HG03025 (cell line): ENCODE data around the gene MATN3.

Experiments
- ATAC-seq: cut with Tn5 transposase; IDR thresholded peaks from one replicate; pipeline ENCODE4 v1.9.1; 2021; ENCODE audit warnings: mild to moderate bottlenecking, moderate library complexity; ENCODE audit not compliant: unreplicated experiment, low FRiP score

The MATN3 gene

DNA sequence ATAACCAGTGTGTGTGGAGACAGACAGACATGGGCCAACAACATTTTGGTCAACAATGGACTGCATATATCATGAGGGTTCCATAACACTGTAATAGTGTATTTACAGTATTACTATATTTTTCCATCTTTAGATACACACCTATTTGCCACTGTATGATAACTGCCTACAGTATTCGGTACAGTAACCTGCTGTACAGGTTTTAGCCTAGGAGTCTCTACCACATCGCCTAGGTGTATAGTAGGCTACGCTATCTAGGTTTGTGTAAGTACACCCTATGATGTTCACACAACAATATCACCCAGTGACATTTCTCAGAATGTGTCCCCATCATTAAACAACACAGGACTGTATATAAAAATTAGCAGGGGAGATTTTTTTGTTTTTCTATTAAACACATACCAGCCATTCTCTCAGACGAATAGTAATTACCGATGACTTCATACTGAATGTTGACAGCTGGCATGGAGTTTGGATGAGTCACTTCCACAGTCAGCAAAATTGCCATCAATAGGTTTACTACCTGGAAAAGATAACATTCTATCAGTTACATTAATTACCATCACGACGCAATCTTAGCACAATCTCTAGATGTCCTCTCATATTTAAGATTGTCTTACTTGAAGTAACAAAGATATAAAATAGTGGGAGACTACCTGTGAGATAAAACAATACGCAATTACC is 28.2 kb upstream of the MATN3 start:
- no peak for ATAC-seq

DNA sequence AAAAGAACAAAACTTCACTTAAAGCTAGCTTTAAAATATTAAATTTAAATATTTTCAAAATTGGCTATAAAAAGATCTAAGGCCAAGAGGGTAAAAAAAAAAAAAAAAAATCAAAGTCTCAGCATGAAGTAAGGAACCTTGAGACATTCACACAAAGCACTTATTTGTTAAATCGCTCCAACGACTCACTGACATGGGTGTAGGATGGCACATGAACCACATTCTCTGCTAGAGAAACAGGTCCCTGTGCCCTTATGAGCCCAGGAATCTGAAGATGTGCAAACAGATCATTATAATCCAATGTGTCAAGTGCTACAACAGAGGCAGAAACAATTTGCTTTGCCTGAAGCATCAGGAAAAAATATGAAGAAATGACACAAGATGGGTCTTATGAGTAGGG is 25.2 kb upstream of the MATN3 start:
- ATAC-seq = no peak

DNA sequence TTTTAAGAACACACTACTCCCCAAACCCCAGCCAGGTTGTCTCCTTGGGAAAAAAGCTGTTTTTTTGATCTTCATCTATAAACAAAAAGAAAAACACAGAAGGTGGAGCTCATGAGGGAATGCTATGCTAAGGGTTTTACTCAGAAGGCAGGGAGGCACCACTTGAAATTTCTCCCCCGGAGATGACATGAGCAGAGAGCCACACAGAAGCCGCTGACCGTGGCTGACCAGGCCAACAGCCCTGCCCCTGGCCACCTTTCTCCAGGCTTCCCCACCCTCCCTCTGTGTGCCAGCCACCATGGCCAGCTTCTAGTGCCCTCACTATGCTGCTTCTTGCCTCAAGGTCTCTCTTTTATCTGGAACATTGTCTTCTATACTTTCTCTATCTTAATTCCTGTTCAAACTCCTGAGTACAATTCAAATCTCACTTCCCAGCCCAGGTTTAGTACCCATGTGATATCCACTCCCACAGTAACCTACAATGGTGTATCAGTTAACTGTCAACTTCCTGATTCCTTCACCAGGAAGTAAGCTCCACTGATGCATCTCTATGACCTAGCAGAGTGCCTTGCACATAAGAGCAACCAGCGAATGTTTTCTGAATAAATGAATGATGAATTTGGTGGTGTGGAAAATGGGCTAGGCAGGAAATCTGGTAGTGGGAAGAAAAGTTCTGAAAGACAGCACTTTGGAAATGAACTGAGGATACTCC is 23.6 kb upstream of the MATN3 start:
- no peak for ATAC-seq

DNA sequence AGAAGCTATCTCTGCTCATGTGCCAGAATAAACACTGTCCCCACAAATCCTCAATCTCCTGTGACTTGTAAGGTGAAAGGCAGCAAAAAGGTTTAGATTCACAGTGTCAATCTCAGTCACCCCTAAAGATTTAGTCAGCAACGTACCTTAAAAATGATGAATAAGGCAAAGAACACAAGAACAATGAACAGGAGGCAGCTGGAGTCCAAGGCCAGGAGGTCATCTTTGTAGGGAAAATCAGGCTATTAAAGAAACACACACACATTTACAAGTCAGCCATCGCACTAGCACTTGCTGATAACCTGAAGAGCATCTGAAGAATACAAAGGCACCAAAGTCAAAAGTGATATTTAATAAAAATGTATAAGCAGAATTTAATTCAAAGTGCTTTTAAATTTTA is 22.4 kb upstream of the MATN3 start:
- ATAC-seq = no peak

DNA sequence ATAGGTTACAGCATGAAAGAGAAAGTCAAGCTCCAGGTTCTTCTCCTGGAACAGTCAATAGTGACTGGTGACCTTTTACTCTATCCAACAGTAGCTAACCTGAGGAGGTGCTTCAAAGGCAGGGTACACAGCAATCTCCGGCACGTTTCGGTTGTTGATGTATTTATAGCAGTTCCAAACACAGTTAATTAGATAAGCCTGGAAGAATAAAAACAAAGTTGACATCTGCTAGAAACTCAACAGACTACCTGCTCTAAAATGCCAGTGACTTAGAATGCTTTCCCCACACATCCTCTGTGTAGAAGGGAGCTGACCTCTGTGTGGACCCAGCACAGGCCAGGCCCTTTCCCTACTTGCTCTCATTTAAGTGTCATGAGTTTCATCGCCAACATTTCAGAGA is 21.8 kb upstream of the MATN3 start:
- ATAC-seq = no peak

DNA sequence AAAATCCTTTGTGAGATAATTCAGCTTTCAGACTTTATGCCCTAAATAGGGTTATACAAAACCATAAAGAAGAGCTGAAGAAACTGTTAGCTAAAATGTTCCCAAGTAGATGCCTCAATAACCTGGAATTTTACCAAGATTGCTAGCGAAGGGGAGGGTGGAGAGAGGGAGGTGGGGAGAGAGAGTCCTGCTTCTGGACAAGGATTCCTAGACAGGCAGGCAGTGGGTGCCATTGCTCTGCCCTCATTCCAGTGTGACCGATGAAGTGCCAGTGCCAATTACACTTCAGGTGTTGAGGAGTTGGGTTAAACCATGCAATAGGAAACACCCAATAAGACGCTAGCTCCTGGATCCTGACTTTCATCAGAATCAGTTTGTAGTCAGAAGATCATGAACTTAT is 20.9 kb upstream of the MATN3 start:
- no peak for ATAC-seq

DNA sequence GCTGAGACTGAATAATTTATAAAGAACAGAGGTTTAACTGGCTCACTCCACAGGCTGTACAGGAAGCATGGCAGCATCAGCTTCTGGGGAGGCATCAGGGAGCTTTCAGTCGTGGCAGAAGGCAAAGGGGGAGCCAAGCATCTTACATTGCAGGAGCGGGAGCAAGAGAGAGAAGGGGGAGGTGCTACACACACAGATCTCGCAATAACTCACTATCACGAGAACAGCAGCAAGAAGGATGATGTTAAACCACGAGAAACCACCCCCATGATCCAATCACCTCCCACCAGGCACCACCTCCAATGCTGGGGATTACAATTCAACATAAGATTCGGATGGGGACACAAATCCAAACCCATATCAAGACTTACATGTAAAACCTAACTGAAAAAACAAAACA is 17.8 kb upstream of the MATN3 start:
- no peak for ATAC-seq

DNA sequence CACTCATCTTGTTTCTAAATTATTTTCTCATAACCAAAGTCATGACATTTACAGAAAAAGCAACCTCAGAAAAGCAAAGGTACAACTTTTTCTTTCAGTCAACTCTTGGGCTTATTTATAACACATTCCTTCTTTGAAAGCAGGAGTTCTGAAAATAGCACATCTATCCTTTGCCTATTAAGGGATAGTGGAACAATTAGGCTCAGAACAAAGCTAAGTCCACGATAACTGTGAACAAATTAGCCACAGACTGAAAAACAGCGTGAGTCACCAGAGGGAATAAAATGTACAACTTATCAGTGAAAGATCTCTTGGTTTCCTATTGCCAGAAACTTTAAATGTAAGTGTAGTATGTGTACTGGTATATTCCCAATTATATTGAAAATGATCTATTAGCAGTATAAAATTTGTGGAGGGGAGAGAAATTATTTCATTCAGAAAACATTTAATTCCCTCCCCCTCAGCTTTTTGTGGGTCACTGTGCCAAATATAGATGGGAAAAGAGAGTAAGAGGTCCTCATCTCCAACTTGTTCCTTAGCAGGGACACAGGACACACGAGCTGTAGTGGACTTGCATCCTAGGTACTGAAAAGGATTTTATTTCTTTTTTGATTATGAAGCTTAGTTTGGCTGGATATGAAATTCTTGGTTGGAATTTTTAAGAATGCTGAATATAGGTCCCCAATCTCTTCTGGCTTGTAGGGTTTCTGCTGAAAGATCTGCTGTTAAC is 15.4 kb upstream of the MATN3 start:
- no peak for ATAC-seq

DNA sequence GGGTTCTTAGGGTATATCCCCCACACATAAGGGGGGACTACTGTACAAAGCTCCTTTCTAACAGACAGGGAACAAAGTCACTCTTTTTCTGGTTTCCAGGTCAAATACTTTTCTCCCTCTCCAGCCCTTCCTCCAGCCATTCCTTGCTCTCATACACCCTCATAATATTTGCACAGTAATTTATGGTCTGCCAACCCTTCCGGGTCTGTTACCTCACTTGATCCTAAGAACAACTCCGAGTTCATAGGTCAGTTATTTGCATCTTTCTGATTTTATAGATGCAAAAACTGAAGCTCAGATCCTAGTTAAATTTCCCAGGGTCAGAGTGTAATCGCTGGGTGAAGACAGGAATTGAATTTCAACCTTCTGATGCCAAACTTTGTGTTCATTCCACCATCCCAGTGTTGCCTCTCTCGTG is 14.8 kb upstream of the MATN3 start:
- ATAC-seq = no peak

DNA sequence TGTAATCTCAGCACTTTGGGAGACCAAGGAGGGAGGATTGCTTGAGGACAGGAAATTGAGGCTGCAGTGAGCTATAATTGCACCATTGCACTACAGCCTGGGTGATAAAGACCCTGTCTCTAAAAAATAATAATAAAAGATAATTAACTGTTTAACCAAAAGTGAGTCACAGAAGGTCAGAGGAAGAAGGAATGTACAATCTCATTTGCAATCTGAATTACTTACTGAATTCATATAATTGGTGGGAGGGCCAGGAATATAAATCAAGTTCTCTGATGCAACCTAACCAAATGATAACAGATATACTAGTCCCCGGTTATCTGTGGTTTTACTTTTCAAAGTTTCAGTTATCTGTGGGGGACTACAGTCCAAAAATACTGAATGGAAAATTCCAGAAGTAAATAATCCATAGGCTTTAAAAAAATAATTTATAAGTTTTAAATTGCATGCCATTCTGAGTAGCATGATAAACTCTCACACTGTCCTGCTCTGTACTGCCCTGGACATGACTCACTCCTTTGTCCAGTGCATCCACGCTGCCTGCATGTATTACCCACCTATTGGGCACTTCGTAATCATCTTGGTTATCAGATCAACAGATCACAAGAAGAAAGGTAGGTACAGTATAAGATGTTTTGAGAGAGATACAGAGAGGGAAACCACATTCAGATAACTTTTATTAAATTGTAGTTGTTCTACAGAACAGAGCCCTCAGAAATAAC is 12.8 kb upstream of the MATN3 start:
- ATAC-seq = no peak

DNA sequence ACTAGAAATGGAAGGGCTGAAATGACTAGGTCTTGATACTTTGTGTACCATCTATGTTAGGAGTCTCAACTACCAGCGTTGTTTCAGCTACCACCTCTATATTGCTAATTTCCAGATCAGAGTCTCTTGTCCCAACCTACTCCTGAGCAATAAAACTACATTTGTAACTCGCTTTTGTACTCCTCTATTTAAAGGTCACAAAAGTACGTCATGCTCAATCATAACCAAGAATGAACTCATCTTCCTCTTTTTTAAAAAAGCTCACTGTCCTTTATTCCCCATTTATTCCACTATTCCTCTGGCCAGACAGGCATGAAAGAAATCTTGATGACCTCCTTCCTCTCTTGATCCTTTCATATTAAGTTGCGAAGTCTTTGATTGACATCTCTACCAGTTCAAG is 11.2 kb upstream of the MATN3 start:
- ATAC-seq = no peak

DNA sequence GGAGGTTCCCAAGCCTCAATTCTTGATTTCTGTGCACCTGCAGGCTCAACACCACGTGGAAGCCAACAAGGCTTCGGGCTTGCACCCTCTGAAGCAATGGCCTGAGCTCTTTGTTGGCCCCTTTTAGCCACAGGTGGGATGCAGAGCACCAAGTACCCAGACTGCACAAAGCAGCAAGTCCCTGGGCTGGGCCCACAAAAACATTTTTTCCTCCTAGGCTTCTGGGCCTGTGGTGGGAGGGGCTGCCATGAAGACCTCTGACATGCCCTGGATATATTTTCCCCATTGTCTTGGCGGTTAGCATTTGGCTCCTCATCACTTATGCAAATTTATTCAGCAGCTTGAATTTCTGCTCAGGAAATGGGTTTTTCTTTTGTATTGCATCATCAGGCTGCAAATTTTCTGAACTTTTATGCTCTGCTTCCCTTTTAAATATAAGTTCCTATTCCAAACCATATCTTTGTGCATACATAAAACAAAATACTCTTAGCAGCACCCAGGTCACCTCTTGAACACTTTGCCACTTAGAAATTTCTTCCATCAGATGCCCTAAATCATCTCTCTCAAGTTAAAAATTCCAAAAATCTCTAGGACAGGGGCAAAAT is 9.0 kb upstream of the MATN3 start:
- ATAC-seq = no peak

DNA sequence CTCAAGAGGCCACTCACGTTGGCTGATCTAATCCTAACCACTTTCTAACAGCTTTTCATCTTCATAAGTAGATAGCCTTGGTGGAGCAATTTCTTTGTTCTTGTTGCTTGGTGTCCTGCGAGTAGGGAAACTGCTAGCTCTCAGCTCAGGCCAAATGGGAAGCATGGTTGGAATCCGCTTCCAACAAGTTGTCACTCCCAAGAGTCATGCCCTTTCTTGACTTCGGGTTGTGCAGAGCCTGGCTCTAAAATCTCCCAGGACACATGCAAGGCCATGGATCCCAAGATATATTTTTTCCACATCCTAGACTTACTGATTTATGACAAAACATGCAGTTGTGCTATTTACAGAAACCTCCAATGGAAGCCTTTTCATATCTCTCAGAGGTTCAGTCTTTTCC is 7.3 kb upstream of the MATN3 start:
- ATAC-seq = no peak

DNA sequence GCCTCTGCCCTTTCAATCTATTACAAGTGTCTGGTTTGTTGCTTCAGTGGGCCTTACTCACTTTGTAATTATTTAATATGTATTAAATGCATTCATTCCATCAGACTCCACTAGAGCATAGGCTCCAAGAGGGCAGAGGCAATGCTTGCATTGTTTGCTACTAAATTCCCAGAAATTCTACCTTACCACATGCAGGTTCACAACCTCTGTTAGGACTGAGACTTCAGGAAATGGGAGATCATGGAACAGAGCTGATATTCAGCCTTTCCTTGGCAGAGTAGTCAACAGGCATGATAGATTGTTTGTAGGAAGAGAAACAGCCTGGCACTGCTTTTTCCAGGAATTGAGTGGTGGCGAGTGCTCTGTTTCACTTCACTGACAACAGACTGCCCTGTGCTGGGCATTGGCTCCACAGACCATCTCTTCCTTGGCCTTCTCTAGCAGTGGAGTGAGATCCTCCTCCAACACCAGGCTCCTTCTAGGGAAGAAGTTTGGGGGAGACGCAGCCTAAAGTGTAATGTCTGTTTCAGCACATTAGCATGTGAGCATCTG is 6.2 kb upstream of the MATN3 start:
- no peak for ATAC-seq

DNA sequence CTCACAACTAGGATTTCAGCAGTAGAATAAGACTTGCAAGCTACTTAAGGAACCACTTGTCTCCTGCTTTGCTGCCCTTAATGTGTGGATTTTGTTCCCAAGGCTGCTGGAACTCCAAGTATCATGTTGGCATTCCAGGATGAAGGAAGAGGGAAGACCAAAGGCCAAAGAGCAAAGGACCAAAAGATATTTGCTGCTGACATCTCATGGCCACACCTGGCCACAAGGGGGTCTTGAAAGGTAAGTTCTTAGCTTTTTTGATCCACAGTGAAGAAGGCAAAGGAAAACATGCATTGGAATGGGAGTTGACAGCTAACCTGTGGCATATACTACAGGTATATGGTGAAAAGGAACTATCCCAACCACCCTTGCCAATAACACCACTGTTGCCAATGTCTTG is 3.9 kb upstream of the MATN3 start:
- ATAC-seq = no peak

DNA sequence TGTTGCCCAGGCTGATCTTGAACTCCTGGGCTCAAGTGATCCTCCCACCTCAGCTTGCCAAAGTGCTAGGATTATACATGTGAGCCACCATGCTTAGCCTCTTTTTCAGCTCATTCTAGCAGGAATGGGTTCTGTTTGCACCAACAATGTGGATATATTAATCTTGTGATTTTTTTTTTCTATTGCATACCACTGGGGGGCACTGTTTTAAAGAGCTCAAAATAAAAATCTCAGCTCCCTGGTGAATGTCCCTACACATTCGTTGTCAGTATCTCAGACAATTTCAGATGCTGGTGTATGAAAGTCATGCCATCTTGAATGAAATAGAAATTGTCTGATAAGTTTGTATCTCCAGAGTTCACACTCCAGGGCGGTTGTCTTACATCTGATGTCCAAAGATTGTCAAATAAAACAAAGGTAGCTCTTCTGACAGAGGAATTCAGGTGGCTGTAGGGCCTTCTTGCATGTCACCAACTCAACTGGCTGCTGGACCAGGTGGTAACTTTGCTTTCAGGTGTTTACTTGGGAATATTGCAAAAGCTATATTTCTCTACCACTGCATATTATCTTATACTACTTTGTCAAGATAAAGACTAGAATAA is 3.1 kb upstream of the MATN3 start:
- no peak for ATAC-seq

DNA sequence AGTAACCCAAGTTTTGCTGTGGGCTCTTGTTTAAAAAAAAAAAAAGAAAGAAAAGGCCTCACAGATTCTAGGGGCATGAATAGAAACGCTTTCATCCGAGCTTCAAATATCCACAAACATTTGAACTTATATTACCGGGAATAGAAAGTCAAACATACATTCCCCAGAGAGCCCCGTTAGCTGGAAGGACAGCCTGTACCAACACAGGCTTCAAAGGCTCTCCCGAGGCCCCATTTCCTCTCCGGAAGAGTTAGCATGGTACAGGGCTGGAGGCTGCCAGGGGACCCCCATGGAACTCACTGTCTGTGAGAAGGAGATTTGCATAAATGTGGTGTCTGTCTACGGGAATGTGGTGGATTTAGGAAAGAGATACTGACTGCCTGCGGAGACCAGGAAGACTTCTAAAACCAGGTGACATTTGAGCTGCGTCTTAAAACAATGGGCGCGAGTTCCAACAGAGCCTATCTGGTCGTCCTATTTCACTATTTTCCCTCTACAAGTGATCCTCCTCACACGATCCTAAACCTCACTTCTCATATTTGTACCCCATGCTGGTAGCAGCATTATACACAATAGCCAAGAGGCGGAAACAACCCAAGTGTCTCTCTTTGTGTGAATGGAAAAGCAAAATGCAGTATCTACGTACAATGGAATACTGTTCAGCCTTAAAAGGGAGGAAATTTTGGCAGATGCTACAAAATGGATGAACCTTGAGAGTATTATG is 820 bp upstream of the MATN3 start:
- no peak for ATAC-seq

DNA sequence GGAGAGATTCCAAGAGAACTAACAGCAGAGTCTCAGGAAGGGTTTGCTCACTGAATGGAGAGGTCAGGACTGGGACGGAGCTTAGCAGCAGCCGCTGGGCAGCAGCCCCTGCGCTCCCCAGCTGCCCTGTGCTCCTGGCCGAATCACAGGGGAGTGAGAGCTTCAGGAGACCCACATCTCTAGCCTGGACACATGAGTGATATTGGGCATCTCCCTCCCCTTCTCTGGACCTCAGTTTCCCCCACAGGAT is 511 bp downstream of the MATN3 start:
- no peak for ATAC-seq

DNA sequence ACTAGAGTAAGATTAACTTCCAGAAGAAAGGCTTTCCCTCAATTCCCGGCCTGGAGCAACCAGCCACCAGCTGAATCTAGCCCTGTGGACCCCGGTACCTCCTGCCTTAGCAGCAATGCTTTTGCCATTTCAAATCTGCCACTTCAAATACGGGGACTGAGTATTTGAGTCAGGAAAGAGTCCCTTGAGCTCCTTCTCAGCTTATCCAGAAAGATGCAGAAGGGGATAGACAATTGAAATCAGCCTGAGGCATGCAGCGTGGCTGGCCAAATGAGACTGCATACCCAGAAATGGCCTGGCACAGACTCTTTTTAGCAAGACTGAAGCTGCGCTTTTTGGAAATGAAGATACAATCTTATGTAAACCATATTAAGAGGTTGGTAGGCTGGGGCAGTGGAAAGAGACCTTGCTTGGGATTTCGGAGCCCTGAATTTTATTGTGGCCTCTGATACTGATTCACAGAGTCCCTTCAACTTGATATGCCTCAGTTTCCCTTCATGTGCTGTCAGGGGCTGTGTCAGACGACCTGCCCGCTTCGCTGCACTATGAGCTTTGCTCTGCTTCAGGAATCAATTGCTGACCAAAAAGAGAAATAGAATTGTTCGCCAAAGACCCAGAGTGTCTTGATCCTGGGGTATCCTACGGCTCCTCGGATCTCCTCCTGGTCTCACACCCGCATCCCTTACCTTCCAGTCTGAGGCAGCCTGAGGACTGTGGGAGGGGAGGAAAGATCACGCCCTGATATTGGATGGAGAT is 1.0 kb downstream of the MATN3 start:
- no peak for ATAC-seq
